ENCODE data around the gene FAM229B. TPM values are rescaled to one million over a fixed set of nuclear protein-coding genes. Genes with fewer than 3 reads are reported as not detected.

Gene FAM229B
- total RNA-seq, 6 donors from 2014 or later, result 3.1 to 14.0 (median 10.4) TPM

- H3K4me1 ChIP-seq, result no peaks in the 10 kb centered on the region
- no peak overlapping the region for H3K4me3 ChIP-seq
- H3K9me3 ChIP-seq, result no peaks in the 10 kb centered on the region
- no peaks in the 10 kb centered on the region for H3K27me3 ChIP-seq
- DNase-seq (no peak), ATAC-seq (ENCODE audit: low FRiP score in 2 of 2) (no peak)
- WGBS, 2 donors, result 94% methylated on average over 3 of the region's 3 CpGs
- TF ChIP-seq CTCF (IDR thresholded peaks at IDR 0.05) (no peak), POLR2A (IDR thresholded peaks at IDR 0.05) (no peak), EP300 (IDR thresholded peaks at IDR 0.05) (no peak), POLR2AphosphoS5 (IDR thresholded peaks at IDR 0.05) (no peak)
- H3K27ac ChIP-seq, result no peak overlapping the region
- H3K36me3 ChIP-seq, result peaks cover 0 to 76% (median 4%) of the 10 kb centered on the region in 4 donors
Measured at GRCh38 chr6:112114577-112115223, 27.3 kb downstream of the FAM229B start.

DNA sequence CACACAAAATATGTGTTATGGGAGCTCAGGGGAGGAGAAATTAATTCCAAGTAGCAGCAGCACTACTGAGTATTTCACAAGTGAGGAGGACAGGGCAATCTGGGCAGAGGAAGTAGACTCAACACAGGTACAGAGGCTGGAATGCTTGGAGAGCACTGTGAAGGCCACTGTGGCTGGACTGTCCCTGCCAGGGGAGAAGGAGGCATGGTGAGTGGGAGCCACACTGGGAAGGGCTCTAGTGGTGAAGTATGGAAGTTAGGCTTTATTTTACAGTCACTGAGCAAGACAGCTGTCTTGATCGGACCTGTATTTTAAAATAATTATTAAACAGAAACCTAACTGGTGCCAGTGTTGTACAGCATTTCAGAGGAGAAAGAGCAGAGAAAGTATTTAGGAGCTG is 28.8 kb downstream of the FAM229B start:
- Histone ChIP-seq H3K4me1 (no peaks in the 10 kb centered on the region), H3K27ac (no peak overlapping the region), H3K27me3 (no peaks in the 10 kb centered on the region), H3K4me3 (no peak overlapping the region), H3K36me3 (peaks cover 0 to 85% (median 6%) of the 10 kb centered on the region in 4 donors), H3K9me3 (no peaks in the 10 kb centered on the region)
- no peak for ATAC-seq (ENCODE audit: low FRiP score in 2 of 2)
- TF ChIP-seq CTCF (IDR thresholded peaks at IDR 0.05) (no peak), POLR2A (IDR thresholded peaks at IDR 0.05) (no peak), POLR2AphosphoS5 (IDR thresholded peaks at IDR 0.05) (no peak), EP300 (IDR thresholded peaks at IDR 0.05) (no peak)
- 69 to 96% methylated on average over 1 of the region's 1 CpG for WGBS, 2 donors
- no peak for DNase-seq

GRCh38 chr6:112117554-112117953 is 30.2 kb downstream of the FAM229B start:
- no peak overlapping the region for H3K4me3 ChIP-seq
- TF ChIP-seq CTCF (IDR thresholded peaks at IDR 0.05), result no peak
- no peak for TF ChIP-seq EP300 (IDR thresholded peaks at IDR 0.05)
- no peak for TF ChIP-seq POLR2AphosphoS5 (IDR thresholded peaks at IDR 0.05)
- TF ChIP-seq POLR2A (IDR thresholded peaks at IDR 0.05), result no peak
- WGBS, 2 donors, result 47 to 71% methylated on average over 1 of the region's 1 CpG
- no peaks in the 10 kb centered on the region for H3K9me3 ChIP-seq
- H3K27ac ChIP-seq, result no peak overlapping the region
- H3K36me3 ChIP-seq, result peaks cover 0 to 85% (median 4%) of the 10 kb centered on the region in 4 donors
- H3K4me1 ChIP-seq, result no peaks in the 10 kb centered on the region
- H3K27me3 ChIP-seq, result no peaks in the 10 kb centered on the region
- ATAC-seq (ENCODE audit: low FRiP score in 2 of 2) (no peak), DNase-seq (no peak)

DNA sequence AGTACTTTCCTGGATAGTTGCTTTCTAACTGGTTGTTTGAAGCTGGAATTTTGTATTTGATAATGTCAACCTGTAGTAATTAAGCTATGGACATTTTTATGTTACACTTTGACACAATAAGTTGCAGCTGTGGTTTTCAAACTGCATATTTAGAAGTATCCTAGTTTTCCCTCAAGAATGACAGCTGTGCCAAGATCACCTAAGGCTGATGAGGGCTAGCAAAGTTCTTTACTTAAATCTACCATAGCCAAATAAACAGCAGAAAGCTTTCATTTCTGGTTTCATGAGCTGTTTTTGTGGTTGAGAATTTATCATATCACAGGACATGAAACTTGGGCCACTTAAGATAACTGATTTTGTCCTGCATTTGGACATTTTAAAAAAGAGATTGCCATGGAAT is 30.6 kb downstream of the FAM229B start:
- DNase-seq, result no peak
- Histone ChIP-seq H3K9me3 (no peaks in the 10 kb centered on the region), H3K27ac (no peak overlapping the region), H3K4me3 (no peak overlapping the region), H3K27me3 (no peaks in the 10 kb centered on the region), H3K4me1 (no peaks in the 10 kb centered on the region), H3K36me3 (peaks cover 0 to 85% (median 4%) of the 10 kb centered on the region in 4 donors)
- TF ChIP-seq CTCF (IDR thresholded peaks at IDR 0.05), result no peak
- TF ChIP-seq EP300 (IDR thresholded peaks at IDR 0.05), result no peak
- TF ChIP-seq POLR2AphosphoS5 (IDR thresholded peaks at IDR 0.05), result no peak
- no peak for TF ChIP-seq POLR2A (IDR thresholded peaks at IDR 0.05)
- ATAC-seq (ENCODE audit: low FRiP score in 2 of 2), result no peak

DNA sequence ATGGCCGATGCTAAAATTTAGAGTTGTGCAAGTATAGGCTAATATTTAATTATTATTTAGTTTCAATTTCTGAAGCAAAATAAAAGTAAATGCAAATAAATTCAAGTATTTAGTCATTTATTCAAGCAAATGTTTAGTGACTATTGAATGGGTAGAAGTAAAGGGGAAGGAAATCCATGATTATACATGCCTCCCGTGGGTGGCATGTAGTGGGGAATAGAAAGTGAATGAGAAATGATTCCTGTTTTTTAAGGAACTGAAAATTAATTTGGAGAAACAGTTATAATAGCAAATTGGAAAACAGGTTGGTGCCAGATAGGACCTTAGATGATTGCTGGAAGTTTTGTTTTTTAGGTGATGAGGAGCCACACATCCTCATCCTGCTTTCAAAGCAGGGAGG is 35.4 kb downstream of the FAM229B start:
- no peak overlapping the region for H3K27ac ChIP-seq
- H3K27me3 ChIP-seq, result no peaks in the 10 kb centered on the region
- no peaks in the 10 kb centered on the region for H3K4me1 ChIP-seq
- no peak overlapping the region for H3K4me3 ChIP-seq
- no peaks in the 10 kb centered on the region for H3K9me3 ChIP-seq
- peaks cover 0 to 76% (median 3%) of the 10 kb centered on the region in 4 donors for H3K36me3 ChIP-seq
- DNase-seq, result no peak
- 69% methylated on average over 2 of the region's 2 CpGs for WGBS, 2 donors
- ATAC-seq (ENCODE audit: low FRiP score in 2 of 2), result no peak
- TF ChIP-seq POLR2AphosphoS5 (IDR thresholded peaks at IDR 0.05) (no peak), CTCF (IDR thresholded peaks at IDR 0.05) (no peak), POLR2A (IDR thresholded peaks at IDR 0.05) (no peak), EP300 (IDR thresholded peaks at IDR 0.05) (no peak)
